WI38 (cell line): ENCODE measurements around the gene TENM4.

ENCODE experiments used
- H3K4me3 ChIP-seq: 2 replicates; pipeline ENCODE4 v1.5.1; 2011; ENCODE audit warnings: low read depth, mild to moderate bottlenecking, control low read depth, low read length
- CTCF ChIP-seq: IDR thresholded peaks from 2 replicates; pipeline ENCODE4 v1.5.1; 2012; ENCODE audit warnings: low read depth, mild to moderate bottlenecking, control low read depth, low read length

The TENM4 gene

GRCh38 chr11:79030448-79030847 lies 410.4 kb downstream of the TENM4 start:
- no peak for TF ChIP-seq CTCF
- no peak overlapping the region for H3K4me3 ChIP-seq

GRCh38 chr11:79028225-79028624 lies 412.6 kb downstream of the TENM4 start:
- TF ChIP-seq CTCF = no peak
- H3K4me3 ChIP-seq = no peak overlapping the region

- no peak for TF ChIP-seq CTCF
- no peak overlapping the region for H3K4me3 ChIP-seq
Measured at GRCh38 chr11:79026803-79027445, 413.9 kb downstream of the TENM4 start.

GRCh38 chr11:79025622-79026021 lies 415.2 kb downstream of the TENM4 start:
- H3K4me3 ChIP-seq = no peak overlapping the region
- no peak for TF ChIP-seq CTCF

- H3K4me3 ChIP-seq = no peak overlapping the region
- TF ChIP-seq CTCF = no peak
Measured at GRCh38 chr11:79025097-79025496, 415.7 kb downstream of the TENM4 start.

GRCh38 chr11:79022265-79022664 lies 418.6 kb downstream of the TENM4 start:
- TF ChIP-seq CTCF = no peak

GRCh38 chr11:79021601-79022000 lies 419.2 kb downstream of the TENM4 start:
- TF ChIP-seq CTCF = no peak
- H3K4me3 ChIP-seq = no peak overlapping the region

More at GRCh38 chr11:79022265-79022664, 418.6 kb downstream of the TENM4 start:
- no peak overlapping the region for H3K4me3 ChIP-seq
